Stimulated activated CD8-positive, alpha-beta memory T cell treated with anti-CD3 and anti-CD28 coated beads, Interleukin-2, amount 100 ng/mL, for 1 hour (primary cell): ENCODE results near the gene DCLK3.

Source experiments
- DNase-seq, 2 donors: peaks; one replicate each; pipeline ENCODE4 v3.0.0-alpha.2; 2020; ENCODE audit warnings: low read depth in 2 of 2

The DCLK3 gene

DNA sequence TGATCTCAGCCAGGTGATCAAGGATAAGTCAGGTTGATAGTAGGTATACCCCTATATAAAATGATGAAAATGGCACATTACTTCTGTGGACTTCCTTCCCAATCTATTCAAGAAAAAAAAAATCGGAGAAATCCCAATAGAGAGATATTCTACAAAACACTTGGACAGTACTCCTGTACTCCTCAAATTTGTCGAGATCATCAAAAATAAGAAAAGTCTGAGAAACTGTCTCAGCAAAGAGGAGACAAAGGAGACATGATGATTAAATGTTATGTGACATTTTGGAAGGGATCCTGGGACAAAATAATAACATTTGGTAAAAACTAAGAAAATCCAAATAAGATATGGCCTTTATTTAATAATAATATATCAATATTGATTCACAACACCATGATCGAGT lies 94.6 kb downstream of the DCLK3 start:
- DNase-seq: no peak

DNA sequence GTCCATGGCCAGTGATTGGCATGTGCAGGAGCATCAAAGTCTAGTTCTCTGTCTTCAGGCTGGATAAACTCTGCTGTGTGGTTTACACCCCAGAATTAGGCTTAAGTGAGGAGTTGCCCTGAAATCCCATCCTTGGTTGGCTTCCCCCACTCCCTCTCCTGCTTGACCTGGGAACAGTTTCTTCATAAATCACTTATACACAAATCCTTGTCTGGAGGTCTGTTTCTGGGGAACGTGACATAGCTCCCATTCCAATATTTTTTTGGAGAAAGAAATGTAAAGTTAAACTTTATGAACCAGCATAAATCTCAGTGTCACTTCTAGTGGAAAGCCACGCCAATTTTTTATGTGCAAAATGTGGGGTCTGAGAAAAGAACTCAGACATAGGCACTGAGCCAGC lies 98.2 kb downstream of the DCLK3 start:
- DNase-seq: no peak

DNA sequence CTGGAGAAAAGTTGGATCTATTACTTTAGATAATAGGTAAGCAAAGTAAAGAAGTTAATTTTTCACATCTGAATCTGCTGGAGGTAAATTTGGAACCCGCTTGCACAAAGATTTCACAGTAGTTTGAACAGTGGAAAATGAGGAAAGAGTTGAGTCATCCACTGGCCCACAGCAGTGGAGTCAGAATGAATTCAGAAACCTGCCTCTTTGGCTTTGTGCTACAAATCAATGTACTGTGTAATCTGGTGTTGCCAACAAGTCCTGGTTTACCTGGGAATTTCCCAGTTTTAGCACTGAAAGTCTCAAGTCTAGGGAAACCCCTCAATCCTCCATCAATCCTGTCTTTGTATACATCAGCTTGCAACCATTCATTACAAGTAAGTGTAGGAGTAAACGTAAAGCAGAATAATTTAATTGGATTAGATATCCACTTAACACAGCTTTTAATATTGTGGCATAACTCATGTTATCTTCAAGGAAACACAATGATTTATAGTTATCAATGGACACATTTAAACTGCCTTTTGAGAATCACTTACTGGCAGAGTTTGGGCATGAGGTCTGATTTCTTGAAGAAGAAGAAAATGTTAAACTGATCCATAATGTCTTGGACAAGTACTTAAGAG lies 100.6 kb downstream of the DCLK3 start:
- no peak for DNase-seq

DNA sequence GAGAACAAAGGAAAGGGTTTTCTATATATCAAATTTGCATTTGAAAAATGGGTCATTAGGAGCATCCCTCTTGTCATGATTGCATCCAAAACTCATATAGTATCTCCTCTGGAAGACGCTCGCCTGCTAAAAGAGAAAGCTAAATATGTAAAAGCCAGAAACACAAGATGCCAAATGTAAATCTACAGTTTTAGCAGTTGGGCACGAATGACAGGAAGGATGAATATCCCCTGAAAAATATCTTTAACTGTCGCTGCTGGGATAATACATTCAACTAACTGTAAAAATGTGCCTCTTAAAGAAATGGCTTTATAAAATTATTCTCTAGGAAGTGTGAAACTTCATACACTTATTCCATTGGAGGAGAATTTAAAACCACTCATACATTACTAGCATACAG lies 101.7 kb downstream of the DCLK3 start:
- no peak for DNase-seq
